Suprapubic skin (tissue), 4 donors: Measurements from ENCODE around the gene FTH1. TPM values are rescaled to one million over a fixed set of nuclear protein-coding genes. Genes with fewer than 3 reads are reported as not detected.
"Not testable (repeated sequence)": the region's sequence is repeated elsewhere in the genome, so short reads cannot be mapped to it uniquely, and the experiment has no call there.

Source experiments
- DNase-seq, 2 donors: peaks; one replicate each; pipeline ENCODE4 v3.0.0-alpha.2; 2019; ENCODE audit warnings: low spot score in 2 of 2
- H3K27ac ChIP-seq: fragments of 200-600 bp; sonication (generic); one replicate; pipeline ENCODE4 v1.5.1; 2019
- H3K27me3 ChIP-seq: fragments of 200-600 bp; sonication (generic); one replicate; pipeline ENCODE4 v1.5.1; 2019
- H3K36me3 ChIP-seq: fragments of 200-600 bp; sonication (generic); one replicate; pipeline ENCODE4 v1.5.1; 2019
- H3K4me1 ChIP-seq: fragments of 200-600 bp; sonication (generic); one replicate; pipeline ENCODE4 v1.5.1; 2019
- H3K4me3 ChIP-seq: fragments of 200-600 bp; sonication (generic); one replicate; pipeline ENCODE4 v1.5.1; 2019; ENCODE audit warnings: mild to moderate bottlenecking
- H3K9me3 ChIP-seq: fragments of 200-600 bp; sonication (generic); one replicate; pipeline ENCODE4 v1.5.1; 2019
- CTCF ChIP-seq, 2 donors: fragments of 200-600 bp in 1 of 2; fragments of 450-650 bp in 1 of 2; sonication (generic) in 1 of 2; IDR thresholded peaks; one replicate each; pipeline ENCODE4 v1.5.1; 2016 to 2019; ENCODE audit warnings: antibody characterized with exemption in 2 of 2, mild to moderate bottlenecking in 1 of 2, moderate library complexity in 1 of 2
- EP300 ChIP-seq: sonication (generic); formaldehyde crosslinking; IDR thresholded peaks from one replicate; pipeline ENCODE4 v1.6.1; 2017; ENCODE audit warnings: antibody characterized with exemption
- POLR2A ChIP-seq, 2 donors: fragments of 450-650 bp; IDR thresholded peaks; one replicate each; pipeline ENCODE4 v1.6.1; 2017; ENCODE audit warnings: antibody characterized with exemption in 2 of 2, mild to moderate bottlenecking in 2 of 2, moderate library complexity in 2 of 2
- POLR2AphosphoS5 ChIP-seq, 3 donors: sonication (generic); formaldehyde crosslinking; IDR thresholded peaks; one replicate each; pipeline ENCODE4 v1.6.1; 2017; ENCODE audit warnings: antibody characterized with exemption in 3 of 3
- WGBS: methylation state at CpG from one replicate; pipeline ENCODE4 v1.1.5; 2018; 5-methylcytosine and 5-hydroxymethylcytosine counted together
- total RNA-seq, 4 donors: library from RNA; depleted of rRNA; stranded (reverse); fragments of >200 nt; gene quantifications; one replicate each; pipeline ENCODE4 v1.1.0, GENCODE V29; 2016

The FTH1 gene
- total RNA-seq, 4 donors from 2014 or later = 578 to 1,480 (median 967) TPM

GRCh38 chr11:62012451-62012831 lies 45.0 kb upstream of the FTH1 start:
- Histone ChIP-seq H3K27me3 (no peaks in the 10 kb centered on the region), H3K36me3 (no peaks in the 10 kb centered on the region), H3K4me1 (peaks cover 15% of the 10 kb centered on the region), H3K27ac (no peak overlapping the region), H3K9me3 (no peaks in the 10 kb centered on the region), H3K4me3 (no peak overlapping the region)
- DNase-seq = no peak
- 47% methylated on average over 3 of the region's 3 CpGs for WGBS
- TF ChIP-seq CTCF (IDR thresholded peaks at IDR 0.05) = no peak
- no peak for TF ChIP-seq POLR2A (IDR thresholded peaks at IDR 0.05)
- TF ChIP-seq POLR2AphosphoS5 (IDR thresholded peaks at IDR 0.05) = no peak
- TF ChIP-seq EP300 = no peak

- TF ChIP-seq EP300 (no peak), POLR2A (IDR thresholded peaks at IDR 0.05) (no peak), POLR2AphosphoS5 (IDR thresholded peaks at IDR 0.05) (no peak), CTCF (IDR thresholded peaks at IDR 0.05) (no peak)
- H3K27me3 ChIP-seq = no peaks in the 10 kb centered on the region
- H3K36me3 ChIP-seq = no peaks in the 10 kb centered on the region
- peaks cover 15% of the 10 kb centered on the region for H3K4me1 ChIP-seq
- no peak for DNase-seq
- H3K9me3 ChIP-seq = no peaks in the 10 kb centered on the region
- H3K4me3 ChIP-seq = no peak overlapping the region
- 92% methylated on average over 9 of the region's 9 CpGs for WGBS
- H3K27ac ChIP-seq = no peak overlapping the region
Measured at GRCh38 chr11:62011881-62012280, 44.4 kb upstream of the FTH1 start.

GRCh38 chr11:62010935-62011528 lies 43.6 kb upstream of the FTH1 start:
- Histone ChIP-seq H3K4me1 (peaks cover 15% of the 10 kb centered on the region), H3K4me3 (no peak overlapping the region), H3K27me3 (no peaks in the 10 kb centered on the region), H3K27ac (no peak overlapping the region), H3K36me3 (no peaks in the 10 kb centered on the region), H3K9me3 (no peaks in the 10 kb centered on the region)
- no peak for TF ChIP-seq EP300
- TF ChIP-seq CTCF (IDR thresholded peaks at IDR 0.05) = no peak
- no peak for TF ChIP-seq POLR2AphosphoS5 (IDR thresholded peaks at IDR 0.05)
- no peak for TF ChIP-seq POLR2A (IDR thresholded peaks at IDR 0.05)
- no peak for DNase-seq
- 95% methylated on average over 4 of the region's 4 CpGs for WGBS

GRCh38 chr11:62008193-62008592 lies 40.8 kb upstream of the FTH1 start:
- Histone ChIP-seq H3K4me3 (no peak overlapping the region), H3K9me3 (no peaks in the 10 kb centered on the region), H3K27me3 (no peaks in the 10 kb centered on the region), H3K36me3 (no peaks in the 10 kb centered on the region), H3K4me1 (peaks cover 18% of the 10 kb centered on the region), H3K27ac (no peak overlapping the region)
- WGBS = 82% methylated on average over 1 of the region's 1 CpG
- DNase-seq = no peak
- TF ChIP-seq EP300 = no peak
- TF ChIP-seq POLR2AphosphoS5 (IDR thresholded peaks at IDR 0.05) = no peak
- no peak for TF ChIP-seq POLR2A (IDR thresholded peaks at IDR 0.05)
- no peak for TF ChIP-seq CTCF (IDR thresholded peaks at IDR 0.05)

GRCh38 chr11:62004473-62004872 lies 37.0 kb upstream of the FTH1 start:
- TF ChIP-seq CTCF (IDR thresholded peaks at IDR 0.05) (no peak), POLR2A (IDR thresholded peaks at IDR 0.05) (no peak), EP300 (no peak), POLR2AphosphoS5 (IDR thresholded peaks at IDR 0.05) (no peak)
- WGBS = 59% methylated on average over 2 of the region's 2 CpGs
- no peak overlapping the region for H3K4me3 ChIP-seq
- H3K36me3 ChIP-seq = no peaks in the 10 kb centered on the region
- DNase-seq = peak in 1 of 2 donors; percentile 56
- H3K27me3 ChIP-seq = no peaks in the 10 kb centered on the region
- H3K9me3 ChIP-seq = peaks cover 1% of the 10 kb centered on the region
- H3K27ac ChIP-seq = no peak overlapping the region
- peaks cover 9% of the 10 kb centered on the region for H3K4me1 ChIP-seq

- H3K9me3 ChIP-seq, H3K36me3 ChIP-seq, H3K27me3 ChIP-seq, H3K4me1 ChIP-seq, H3K27ac ChIP-seq, H3K4me3 ChIP-seq, DNase-seq: not testable (repeated sequence)
- 99% methylated on average over 8 of the region's 8 CpGs for WGBS
Measured at GRCh38 chr11:62002283-62002682, 34.8 kb upstream of the FTH1 start.
